ENCODE results near the gene LMAN1. TPM values are rescaled to one million over a fixed set of nuclear protein-coding genes. Genes with fewer than 3 reads are reported as not detected.
A peak's percentile ranks its signal among the peaks of the same experiment; 100 is the strongest.

The LMAN1 gene
- polyA plus RNA-seq, 1 experiment: 159 TPM

- H3K27me3 ChIP-seq (ENCODE audit: control insufficient read depth, insufficient read depth, low read length): peaks cover 17% of the 10 kb centered on the region
- no peak overlapping the region for H3K27ac ChIP-seq (ENCODE audit: low read depth, low read length)
- TF ChIP-seq CTCF (IDR thresholded peaks at IDR 0.05; ENCODE audit: low read depth, low read length): no peak
- DNase-seq (ENCODE audit: low read depth, low spot score): no peak
- H3K4me3 ChIP-seq (ENCODE audit: low read depth, low read length): no peak overlapping the region
- H3K9me3 ChIP-seq (ENCODE audit: control insufficient read depth, insufficient read depth, low read length): no peaks in the 10 kb centered on the region
- ChIA-PET POLR2A (no interaction called here), CTCF (interaction anchor here (1.2 to 1.4 kb wide), 2 partner anchors 16 to 30 kb away, joined by 3 read pairs; no protein-coding TSS in a partner anchor)
Measured at GRCh38 chr18:59372975-59373374, 13.9 kb upstream of the LMAN1 start.

- ChIA-PET POLR2A (no interaction called here), CTCF (interaction anchor here (0.5 to 3.6 kb wide), 2 partner anchors 42 to 162 kb away, joined by 3 to 20 read pairs; no protein-coding TSS in a partner anchor)
- peaks cover 8% of the 10 kb centered on the region for H3K27me3 ChIP-seq (ENCODE audit: control insufficient read depth, insufficient read depth, low read length)
- no peak overlapping the region for H3K4me3 ChIP-seq (ENCODE audit: low read depth, low read length)
- DNase-seq (ENCODE audit: low read depth, low spot score): no peak
- 0 out of 2 replicates have a peak, but pooled peaks cover 4% of the 10 kb centered on the region for H3K9me3 ChIP-seq (ENCODE audit: control insufficient read depth, insufficient read depth, low read length)
- no peak for TF ChIP-seq CTCF (IDR thresholded peaks at IDR 0.05; ENCODE audit: low read depth, low read length)
- H3K27ac ChIP-seq (ENCODE audit: low read depth, low read length): no peak overlapping the region
Measured at GRCh38 chr18:59360381-59360780, 1.3 kb upstream of the LMAN1 start.

GRCh38 chr18:59359576-59359952 lies 499 bp upstream of the LMAN1 start:
- ChIA-PET CTCF (interaction anchor here (1.0 to 3.6 kb wide), 2 partner anchors 25 to 43 kb away, joined by 3 to 20 read pairs; no protein-coding TSS in a partner anchor), POLR2A (interaction anchor here (0.7 to 1.4 kb wide), 3 partner anchors 12 to 30 kb away, joined by 3 to 4 read pairs (median 3); no protein-coding TSS in a partner anchor)
- H3K9me3 ChIP-seq (ENCODE audit: control insufficient read depth, insufficient read depth, low read length): 0 out of 2 replicates have a peak, but pooled peaks cover 4% of the 10 kb centered on the region
- H3K27ac ChIP-seq (ENCODE audit: low read depth, low read length): no peak overlapping the region
- no peak for TF ChIP-seq CTCF (IDR thresholded peaks at IDR 0.05; ENCODE audit: low read depth, low read length)
- no peak for DNase-seq (ENCODE audit: low read depth, low spot score)
- peaks cover 8% of the 10 kb centered on the region for H3K27me3 ChIP-seq (ENCODE audit: control insufficient read depth, insufficient read depth, low read length)
- peak overlapping the region; percentile 60 for H3K4me3 ChIP-seq (ENCODE audit: low read depth, low read length)

GRCh38 chr18:59358414-59358711 lies 702 bp downstream of the LMAN1 start:
- TF ChIP-seq CTCF (IDR thresholded peaks at IDR 0.05; ENCODE audit: low read depth, low read length): no peak
- Histone ChIP-seq H3K4me3 (ENCODE audit: low read depth, low read length) (peak overlapping the region; percentile 97), H3K27me3 (ENCODE audit: control insufficient read depth, insufficient read depth, low read length) (peaks cover 8% of the 10 kb centered on the region), H3K9me3 (ENCODE audit: control insufficient read depth, insufficient read depth, low read length) (0 out of 2 replicates have a peak, but pooled peaks cover 4% of the 10 kb centered on the region), H3K27ac (ENCODE audit: low read depth, low read length) (peak overlapping the region; percentile 95)
- POLR2A ChIA-PET: interaction anchor here (0.6 to 1.4 kb wide), 3 partner anchors 31 to 108 kb away, joined by 3 to 6 read pairs (median 4); no protein-coding TSS in a partner anchor
- CTCF ChIA-PET: interaction anchor here (0.7 to 3.6 kb wide), 3 partner anchors 44 to 679 kb away, joined by 3 to 20 read pairs (median 5); no protein-coding TSS in a partner anchor
- peak; percentile 47 for DNase-seq (ENCODE audit: low read depth, low spot score)

GRCh38 chr18:59357928-59358327 lies 1.1 kb downstream of the LMAN1 start:
- H3K4me3 ChIP-seq (ENCODE audit: low read depth, low read length): peak overlapping the region; percentile 97
- CTCF ChIA-PET: interaction anchor here (0.7 to 1.0 kb wide), 2 partner anchors 45 to 679 kb away, joined by 3 to 5 read pairs; no protein-coding TSS in a partner anchor
- peak; percentile 20 for DNase-seq (ENCODE audit: low read depth, low spot score)
- no peak overlapping the region for H3K27ac ChIP-seq (ENCODE audit: low read depth, low read length)
- H3K27me3 ChIP-seq (ENCODE audit: control insufficient read depth, insufficient read depth, low read length): peaks cover 8% of the 10 kb centered on the region
- 0 out of 2 replicates have a peak, but pooled peaks cover 4% of the 10 kb centered on the region for H3K9me3 ChIP-seq (ENCODE audit: control insufficient read depth, insufficient read depth, low read length)
- TF ChIP-seq CTCF (IDR thresholded peaks at IDR 0.05; ENCODE audit: low read depth, low read length): no peak
- POLR2A ChIA-PET: interaction anchor here (0.6 to 0.7 kb wide), 2 partner anchors 54 to 108 kb away, joined by 3 to 6 read pairs; no protein-coding TSS in a partner anchor
